Fibroblast of the aortic adventitia (primary cell): Measurements from ENCODE around the gene MAN1B1. TPM values are rescaled to one million over a fixed set of nuclear protein-coding genes. Genes with fewer than 3 reads are reported as not detected.

Experiments
- DNase-seq: peaks from one replicate; pipeline ENCODE4 v3.0.0-alpha.2; 2010; ENCODE audit warnings: low read depth
- H3K4me3 ChIP-seq: 2 replicates; pipeline ENCODE4 v1.5.1; 2011; ENCODE audit warnings: low read depth, mild to moderate bottlenecking, control low read depth, low read length, moderate library complexity
- total RNA-seq: library from RNA; depleted of rRNA; stranded (reverse); fragments of >200 nt; gene quantifications from 2 replicates; pipeline ENCODE4 v1.2.3, GENCODE V29; 2012; ENCODE audit warnings: low replicate concordance
- TF ChIP-seq, protein P1 (sequence below): IDR thresholded peaks from 2 replicates; pipeline ENCODE4 v1.5.1; 2011; ENCODE audit warnings: mild to moderate bottlenecking, low read length, control low read depth, inconsistent platforms; ENCODE audit not compliant: insufficient read depth

The MAN1B1 gene
- total RNA-seq: 50.8 and 103 TPM in 2 replicates

GRCh38 chr9:137086531-137087408 is at the start of gene MAN1B1:
TSS of gene MAN1B1 (plus strand) at chr9:137086985. CDS start at chr9:137087000, 15 bp downstream.
- TF ChIP-seq, protein P1, sequence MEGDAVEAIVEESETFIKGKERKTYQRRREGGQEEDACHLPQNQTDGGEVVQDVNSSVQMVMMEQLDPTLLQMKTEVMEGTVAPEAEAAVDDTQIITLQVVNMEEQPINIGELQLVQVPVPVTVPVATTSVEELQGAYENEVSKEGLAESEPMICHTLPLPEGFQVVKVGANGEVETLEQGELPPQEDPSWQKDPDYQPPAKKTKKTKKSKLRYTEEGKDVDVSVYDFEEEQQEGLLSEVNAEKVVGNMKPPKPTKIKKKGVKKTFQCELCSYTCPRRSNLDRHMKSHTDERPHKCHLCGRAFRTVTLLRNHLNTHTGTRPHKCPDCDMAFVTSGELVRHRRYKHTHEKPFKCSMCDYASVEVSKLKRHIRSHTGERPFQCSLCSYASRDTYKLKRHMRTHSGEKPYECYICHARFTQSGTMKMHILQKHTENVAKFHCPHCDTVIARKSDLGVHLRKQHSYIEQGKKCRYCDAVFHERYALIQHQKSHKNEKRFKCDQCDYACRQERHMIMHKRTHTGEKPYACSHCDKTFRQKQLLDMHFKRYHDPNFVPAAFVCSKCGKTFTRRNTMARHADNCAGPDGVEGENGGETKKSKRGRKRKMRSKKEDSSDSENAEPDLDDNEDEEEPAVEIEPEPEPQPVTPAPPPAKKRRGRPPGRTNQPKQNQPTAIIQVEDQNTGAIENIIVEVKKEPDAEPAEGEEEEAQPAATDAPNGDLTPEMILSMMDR: no peak
- peak; percentile 99 for DNase-seq
- H3K4me3 ChIP-seq: peak within 1 kb of the TSS; percentile 76

DNA sequence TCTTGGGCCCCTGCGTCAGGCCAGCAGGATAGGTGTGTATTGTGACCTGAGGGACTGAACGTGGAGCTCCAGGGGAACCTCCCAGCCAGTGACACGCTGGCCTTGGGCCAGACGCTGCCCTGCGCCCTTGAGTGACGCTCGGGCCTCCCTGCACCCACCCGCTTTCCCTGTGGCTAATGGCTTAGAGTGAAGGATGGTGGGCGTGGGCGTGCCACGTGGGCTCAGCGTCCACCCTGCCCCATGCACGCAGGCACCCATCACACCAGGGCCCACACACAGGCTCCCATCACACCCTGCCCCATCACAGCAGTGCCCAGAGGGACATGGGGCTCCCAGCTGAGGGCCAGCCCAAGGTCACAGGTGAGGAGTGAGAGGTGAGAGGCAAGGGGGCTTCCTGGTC is 49.8 kb upstream of the MAN1B1 start:
- H3K4me3 ChIP-seq: no peak overlapping the region
- DNase-seq: no peak
- TF ChIP-seq, protein P1: no peak

DNA sequence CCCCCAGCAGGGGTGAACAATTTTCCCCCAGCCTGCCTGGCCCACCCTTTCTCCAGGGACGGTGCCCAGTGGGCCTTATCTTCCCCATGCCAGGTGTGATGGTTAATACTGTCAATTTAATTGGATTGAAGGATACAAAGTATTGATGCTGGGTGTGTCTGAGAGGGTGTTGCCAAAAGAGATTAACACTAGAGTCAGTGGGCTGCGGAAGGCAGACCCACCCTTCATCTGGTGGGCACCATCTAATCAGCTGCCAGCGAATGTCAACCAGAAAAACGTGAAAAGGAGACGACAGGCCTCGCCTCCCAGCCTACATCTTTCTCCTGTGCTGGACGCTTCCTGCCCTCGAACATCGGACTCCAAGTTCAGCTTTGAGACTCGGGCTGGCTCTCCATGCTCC is 49.3 kb upstream of the MAN1B1 start:
- no peak overlapping the region for H3K4me3 ChIP-seq
- DNase-seq: no peak
- TF ChIP-seq, protein P1: no peak

DNA sequence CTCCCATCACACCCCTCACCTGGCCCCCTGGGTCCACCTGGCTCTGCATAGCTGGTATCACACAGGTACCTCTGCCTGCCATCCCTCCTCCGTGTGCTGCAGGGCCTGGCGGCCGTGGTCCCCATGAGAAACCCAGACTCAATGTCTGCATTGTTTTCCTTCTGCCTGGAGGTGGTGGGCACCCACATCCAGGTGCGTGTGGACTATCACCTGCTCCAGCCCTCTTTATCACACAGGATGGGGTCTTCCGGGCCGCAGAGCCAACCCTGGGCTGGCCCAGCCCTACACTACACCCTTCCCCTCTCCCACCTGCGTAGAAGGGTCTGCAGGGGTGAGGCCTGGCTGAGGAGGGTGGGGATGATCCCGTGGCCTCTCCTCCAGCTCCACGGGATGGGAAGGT is 47.9 kb upstream of the MAN1B1 start:
- DNase-seq: no peak
- TF ChIP-seq, protein P1: no peak
- no peak overlapping the region for H3K4me3 ChIP-seq

GRCh38 chr9:137039611-137040366 is 47.0 kb upstream of the MAN1B1 start:
- no peak overlapping the region for H3K4me3 ChIP-seq
- TF ChIP-seq, protein P1: no peak
- no peak for DNase-seq

GRCh38 chr9:137040568-137040967 is 46.2 kb upstream of the MAN1B1 start:
- H3K4me3 ChIP-seq: no peak overlapping the region
- TF ChIP-seq, protein P1: no peak
- DNase-seq: no peak
